Embryonic facial prominence (tissue), 1 donor: ENCODE data around the gene TBC1D10A.

ENCODE experiments used
- DNase-seq: peaks from one replicate; pipeline ENCODE4 v3.0.0-alpha.2; 2016; ENCODE audit errors: extremely low spot score

The TBC1D10A gene

GRCh38 chr22:30267382-30268302 is 59.1 kb downstream of the TBC1D10A start:
- no peak for DNase-seq

DNA sequence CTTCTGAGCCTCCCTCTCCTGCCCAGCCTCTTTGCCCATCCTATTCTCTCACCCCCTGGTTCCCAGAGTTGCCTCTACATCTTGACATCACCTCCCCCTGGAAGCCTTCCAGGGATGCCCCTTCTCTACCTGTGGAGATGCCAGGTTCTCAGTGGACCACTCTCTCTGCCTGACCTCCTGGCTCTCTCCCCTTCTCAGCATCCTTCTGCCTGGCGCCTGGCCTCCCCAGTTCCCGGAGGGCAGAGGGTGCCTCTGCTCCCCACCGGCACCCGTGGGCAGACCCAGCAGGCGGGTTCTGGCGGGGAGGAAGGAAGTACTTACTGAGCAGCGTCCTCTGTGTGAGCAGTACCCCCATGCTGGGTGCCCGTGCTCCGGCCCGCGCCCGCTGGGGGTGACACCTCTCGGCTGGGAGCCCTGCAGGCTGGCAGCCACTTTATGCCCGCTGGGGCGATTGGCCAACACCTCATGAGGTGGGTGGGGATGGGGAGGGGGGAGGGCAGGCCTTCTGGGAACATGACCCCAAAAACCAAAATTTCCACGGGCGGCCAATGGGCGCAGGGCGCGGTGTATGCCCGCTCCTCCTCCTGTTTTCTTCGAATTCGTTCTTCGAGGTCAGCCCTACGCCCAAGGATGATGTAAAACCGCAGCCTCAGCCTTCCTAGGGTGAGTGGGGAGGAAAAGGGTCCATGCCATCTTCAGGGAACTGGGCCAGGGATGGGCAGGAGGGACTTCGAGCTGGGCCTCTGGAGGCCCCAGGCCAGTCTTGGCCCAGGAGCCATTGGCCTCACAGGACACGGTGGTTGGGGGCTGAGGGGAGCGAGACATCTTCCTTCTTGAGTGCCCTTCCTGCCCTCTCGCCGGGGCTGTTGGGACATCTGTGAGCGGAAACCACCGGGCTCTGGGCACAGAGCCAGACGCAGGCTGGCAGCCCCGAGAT is 60.0 kb downstream of the TBC1D10A start, which contains the start of gene OSM:
TSS of gene OSM (minus strand) at position 407 of the 937 bp plus-strand sequence. CDS start at position 355, 52 bp downstream.
- no peak for DNase-seq

GRCh38 chr22:30265823-30266444 is 60.8 kb downstream of the TBC1D10A start:
- DNase-seq, result no peak

GRCh38 chr22:30265131-30265720 is 61.5 kb downstream of the TBC1D10A start:
- no peak for DNase-seq

DNA sequence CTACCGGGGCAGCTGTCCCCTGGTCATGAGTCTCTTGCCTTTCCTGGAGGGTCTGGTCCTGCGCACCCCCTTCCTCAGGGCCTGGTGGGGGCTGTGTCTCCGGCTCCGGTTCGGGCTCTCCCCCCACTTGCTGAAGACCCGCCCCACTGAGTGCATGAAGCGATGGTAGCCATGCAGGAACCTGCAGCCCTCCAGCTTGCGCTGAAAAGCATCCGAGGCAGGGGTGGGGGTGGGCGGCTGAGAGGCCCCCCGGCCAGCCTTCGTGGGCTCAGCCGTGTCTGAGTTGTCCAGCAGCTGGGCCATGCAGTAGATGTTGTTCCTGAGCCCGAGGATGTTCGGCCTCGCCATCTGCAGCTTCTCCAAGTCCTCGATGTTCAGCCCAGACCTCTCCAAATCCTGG is 62.9 kb downstream of the TBC1D10A start:
- no peak for DNase-seq

DNA sequence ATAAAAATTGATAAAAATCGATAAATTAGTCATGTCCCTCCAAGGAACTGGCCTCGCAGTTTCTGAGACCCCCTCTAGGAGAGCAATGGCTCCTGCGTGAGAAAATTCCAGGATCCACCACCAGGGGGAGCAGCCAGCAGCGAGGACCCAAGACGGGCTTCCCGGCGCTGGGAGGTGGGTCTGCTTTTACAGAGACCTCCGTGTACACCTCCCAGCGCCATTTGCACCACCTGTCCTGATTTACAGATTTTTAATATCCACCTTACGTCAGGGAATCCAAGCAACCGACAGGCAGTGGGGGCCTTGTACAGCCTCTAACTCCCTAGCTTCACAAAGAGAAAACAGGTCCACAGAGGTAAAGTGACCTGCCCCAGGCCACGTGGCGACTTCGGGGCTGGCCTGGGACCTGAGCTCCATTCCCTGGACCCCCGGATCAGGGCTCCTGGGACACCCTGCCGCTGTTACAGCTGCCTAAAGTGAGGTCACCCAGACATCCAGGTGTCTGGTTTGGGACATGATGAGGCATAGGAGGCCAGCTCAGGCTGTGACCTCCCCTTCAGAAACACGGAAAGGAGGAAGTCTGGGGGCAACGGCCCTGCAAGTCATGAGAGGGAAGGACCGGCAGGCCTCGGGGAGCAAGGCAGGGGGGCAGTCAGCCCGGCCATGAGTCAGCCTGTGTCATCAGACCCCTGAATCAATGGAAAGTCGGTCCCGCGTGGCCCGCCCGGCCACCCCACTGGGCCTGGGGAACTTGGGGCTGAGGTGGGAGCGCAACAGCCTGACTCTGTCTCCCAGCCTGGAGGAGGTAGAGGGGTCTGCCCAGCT is 63.6 kb downstream of the TBC1D10A start:
- no peak for DNase-seq

DNA sequence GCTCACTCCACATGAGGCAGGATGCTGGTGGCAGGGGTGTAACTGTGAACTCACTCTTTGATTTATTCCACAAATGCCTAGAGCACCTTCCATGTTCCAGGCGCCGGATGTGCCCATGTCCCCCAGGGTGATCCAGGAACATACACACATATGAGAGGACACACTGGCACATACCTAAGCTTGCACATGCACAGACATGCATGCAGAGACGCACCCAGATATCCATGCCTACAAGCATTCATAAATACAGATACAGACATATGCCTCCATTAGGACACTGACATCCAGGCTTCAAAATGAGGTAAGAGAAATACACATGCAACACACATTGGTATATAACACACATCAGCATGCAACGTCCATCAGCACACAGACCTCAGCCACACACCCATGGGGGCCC is 64.6 kb downstream of the TBC1D10A start:
- no peak for DNase-seq

GRCh38 chr22:30261134-30261533 is 65.6 kb downstream of the TBC1D10A start:
- DNase-seq, result no peak

DNA sequence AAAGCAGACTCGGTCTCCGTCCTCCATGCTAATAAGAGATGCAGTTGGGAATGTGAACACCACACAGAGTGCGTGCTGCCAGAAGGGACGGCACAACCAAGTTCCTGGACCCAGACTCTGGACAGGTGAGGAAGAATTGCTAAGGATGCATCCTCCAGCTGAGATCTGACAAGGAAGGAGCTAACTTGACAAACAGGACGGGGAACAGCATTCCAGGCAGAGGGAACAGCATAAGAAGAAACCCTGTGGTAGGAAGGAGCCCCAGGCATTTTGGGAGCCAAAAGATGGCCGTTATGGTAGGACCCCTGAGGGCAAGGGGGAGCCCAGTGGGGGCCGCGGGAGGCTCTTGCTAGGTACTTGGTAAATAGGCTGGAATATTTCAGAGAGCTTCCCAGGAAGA is 66.1 kb downstream of the TBC1D10A start:
- DNase-seq, result no peak

DNA sequence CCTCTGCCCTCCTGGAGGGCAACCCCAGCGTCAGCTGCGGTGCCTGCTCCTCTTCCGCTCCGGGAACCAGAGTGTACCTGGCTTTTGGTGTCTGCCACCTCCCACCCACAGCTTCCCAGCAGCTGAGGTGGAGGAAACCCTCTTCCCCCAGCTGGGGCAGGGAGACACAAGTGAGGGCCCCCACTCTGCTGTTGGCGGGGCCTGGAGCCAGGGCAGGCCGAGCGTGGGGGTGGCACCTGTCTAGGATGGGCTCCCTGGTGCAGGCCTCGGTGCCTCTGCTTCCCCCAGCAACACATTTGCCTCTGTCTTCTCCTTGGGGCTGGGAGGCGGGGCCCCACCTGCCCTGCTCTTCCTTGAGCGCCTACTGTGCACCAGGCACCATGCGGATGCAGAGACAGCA is 66.5 kb downstream of the TBC1D10A start:
- DNase-seq, result no peak

DNA sequence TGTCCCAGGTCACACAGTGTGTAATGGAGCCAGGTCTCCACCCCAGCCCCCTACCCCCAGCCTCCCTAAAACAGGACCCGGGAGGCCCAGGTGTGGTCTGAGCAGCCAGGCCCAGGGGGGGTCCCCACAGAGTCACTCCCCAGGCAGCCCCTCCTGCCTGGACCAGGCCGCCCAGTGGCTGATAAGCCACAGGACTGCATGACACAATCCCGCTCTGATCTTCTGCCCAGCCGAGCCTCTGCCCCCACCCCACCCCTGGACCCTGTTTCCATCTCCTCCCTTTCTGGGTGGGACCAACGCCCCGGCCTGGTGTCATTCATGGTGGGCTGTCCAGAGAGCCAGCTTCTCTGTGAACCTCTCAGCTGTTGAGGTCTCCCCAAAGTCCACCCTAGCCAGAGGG is 72.4 kb downstream of the TBC1D10A start:
- DNase-seq, result no peak

DNA sequence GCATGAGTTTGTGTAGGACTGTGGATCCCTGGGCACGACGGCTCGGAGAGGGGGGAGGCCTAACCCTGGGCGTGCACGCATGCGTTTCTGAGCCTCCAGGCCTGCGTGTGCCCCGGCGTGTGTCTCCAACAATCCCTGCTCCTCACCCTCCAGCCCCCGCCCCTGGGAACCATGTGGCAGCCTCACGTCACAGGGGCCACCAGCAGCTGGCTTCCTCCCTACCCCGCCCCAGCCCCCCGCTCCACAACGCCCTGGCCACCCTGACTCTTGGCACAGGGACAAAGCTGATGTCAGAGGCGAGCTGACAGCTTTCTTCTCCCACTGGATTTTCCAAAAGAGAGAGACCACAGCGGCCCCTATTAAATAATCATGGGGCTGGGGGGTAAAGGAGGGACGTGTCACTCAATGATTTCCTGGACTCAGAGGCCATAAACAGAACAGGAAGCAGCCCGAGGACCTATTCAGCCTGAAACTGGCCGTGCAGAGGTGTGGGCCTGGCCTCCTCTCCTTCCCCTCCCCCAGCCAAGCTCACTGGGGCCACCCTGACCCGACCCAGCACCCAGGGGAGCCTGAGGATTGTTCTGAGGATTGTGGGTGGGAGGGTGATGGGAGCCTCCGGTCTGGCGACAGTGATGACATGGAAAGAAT is 73.4 kb downstream of the TBC1D10A start:
- peak; percentile 63 for DNase-seq

GRCh38 chr22:30252411-30253204 is 74.1 kb downstream of the TBC1D10A start:
- DNase-seq, result no peak

DNA sequence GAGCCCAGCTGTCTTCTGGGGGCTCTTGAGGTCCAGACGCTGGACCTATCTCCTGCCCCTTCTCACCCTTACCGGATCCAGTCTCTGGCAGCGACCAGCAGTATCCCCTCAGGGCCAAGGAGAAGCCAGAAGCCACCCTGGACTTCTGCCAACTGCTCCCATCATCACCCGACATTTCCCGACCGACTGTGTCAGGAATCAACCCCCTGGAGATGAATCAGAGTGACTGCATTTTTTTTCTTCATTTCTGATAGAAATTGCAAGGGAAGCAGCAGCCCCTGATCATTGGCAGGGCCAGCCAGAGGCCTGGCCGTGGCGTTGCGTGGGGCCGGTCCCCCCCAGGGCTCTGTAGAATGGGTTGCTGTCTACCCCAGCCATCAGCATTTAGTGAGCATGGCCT is 75.0 kb downstream of the TBC1D10A start:
- DNase-seq, result no peak

GRCh38 chr22:30250661-30251267 is 76.0 kb downstream of the TBC1D10A start:
- no peak for DNase-seq

DNA sequence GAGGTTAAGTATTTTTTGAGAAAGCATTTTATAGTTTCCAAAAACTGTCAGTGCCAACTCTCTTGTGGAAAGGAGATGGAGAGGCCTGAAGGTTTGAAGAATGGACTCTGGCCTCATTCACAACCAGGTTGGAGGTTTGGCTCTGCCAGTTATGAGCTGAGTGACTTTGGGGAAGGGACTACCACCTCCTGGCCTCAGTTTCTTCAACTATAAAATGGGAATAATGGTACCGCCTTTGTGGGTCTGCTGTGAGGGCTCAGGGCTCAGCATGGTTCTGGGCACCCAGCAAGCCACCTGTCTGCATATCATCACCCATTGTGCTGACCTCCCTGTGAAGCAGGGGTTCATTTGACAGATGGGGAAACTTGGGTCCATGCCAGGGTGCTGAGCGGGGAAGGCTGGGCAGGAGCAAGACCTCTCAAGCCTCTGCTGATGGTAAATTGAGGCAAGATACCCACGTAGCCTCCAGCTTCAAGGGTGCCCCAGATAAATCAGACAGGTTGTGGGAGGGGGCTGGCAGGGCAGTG is 76.6 kb downstream of the TBC1D10A start:
- no peak for DNase-seq

DNA sequence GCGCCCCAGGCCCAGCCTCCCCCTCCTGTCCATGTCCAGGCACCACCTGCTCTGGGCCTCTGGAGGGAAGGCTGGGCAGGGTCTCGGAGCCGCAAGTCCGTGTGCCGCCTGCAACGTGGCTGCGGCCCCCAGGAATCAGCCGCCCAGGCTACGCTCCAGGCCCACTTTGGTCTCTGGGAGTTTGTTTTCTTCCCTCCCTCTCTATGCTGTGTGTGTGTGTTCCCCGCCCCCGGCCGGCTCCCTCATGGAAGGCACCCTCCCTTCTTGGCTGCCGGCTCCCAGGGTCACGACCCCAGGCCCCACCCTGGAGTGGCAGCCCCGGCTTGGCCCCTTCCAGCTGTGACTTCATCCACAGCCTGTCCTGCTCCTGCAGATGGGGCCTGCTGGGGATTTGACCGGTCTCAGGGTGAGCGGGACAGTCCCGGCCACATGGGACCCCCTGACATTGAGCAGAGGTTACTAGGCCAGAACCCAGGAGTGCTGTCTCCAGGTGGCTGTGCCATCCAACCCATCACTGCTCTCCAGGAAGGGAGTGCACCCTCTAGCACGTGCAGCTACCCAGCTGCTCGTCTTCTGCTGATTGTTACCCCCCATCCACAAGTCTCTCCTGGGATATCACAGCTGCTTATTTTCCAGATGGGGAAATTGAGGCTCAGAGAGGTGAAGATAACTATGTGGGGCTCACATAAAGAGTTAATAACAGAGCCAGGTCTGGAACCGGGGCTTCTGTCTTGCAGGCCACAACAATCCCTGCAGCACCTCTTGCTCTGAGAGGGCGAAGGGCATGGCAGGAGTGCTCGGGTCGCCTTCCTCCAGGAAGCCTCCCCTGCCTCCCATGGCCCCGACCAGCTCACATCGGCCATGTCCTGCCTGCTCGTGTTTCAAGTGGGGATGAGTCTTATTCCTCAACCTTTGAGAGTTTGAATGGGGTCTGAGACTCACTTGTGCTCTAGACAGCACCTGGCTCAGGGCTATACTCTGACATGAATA is 77.4 kb downstream of the TBC1D10A start:
- DNase-seq, result no peak
